Neuronal stem cell (in vitro differentiated cells): ENCODE data around the gene IL36RN.

Experiments used
- DNase-seq: peaks from one replicate; pipeline ENCODE4 v3.0.0-alpha.2; 2013; ENCODE audit warnings: low spot score
- H2AFZ ChIP-seq: one replicate; pipeline ENCODE4 v1.6.1; 2013; ENCODE audit warnings: mild to moderate bottlenecking, low read length, inconsistent platforms
- H2AK5ac ChIP-seq: 2 replicates; pipeline ENCODE4 v1.6.1; 2013; ENCODE audit warnings: low read depth, mild to moderate bottlenecking, inconsistent platforms, low read length, moderate library complexity, mixed read lengths
- H2BK120ac ChIP-seq: 2 replicates; pipeline ENCODE4 v1.6.1; 2013; ENCODE audit warnings: low read depth, mild to moderate bottlenecking, inconsistent platforms, low read length, moderate library complexity, mixed read lengths
- H2BK12ac ChIP-seq: one replicate; pipeline ENCODE4 v1.6.1; 2013; ENCODE audit warnings: low read length, inconsistent platforms
- H2BK15ac ChIP-seq: 2 replicates; pipeline ENCODE4 v1.6.1; 2013; ENCODE audit warnings: mild to moderate bottlenecking, low read length, inconsistent platforms, mixed read lengths
- H2BK5ac ChIP-seq: one replicate; pipeline ENCODE4 v1.6.1; 2013; ENCODE audit warnings: inconsistent platforms, mild to moderate bottlenecking, low read length, moderate library complexity
- H3K14ac ChIP-seq: one replicate; pipeline ENCODE4 v1.6.1; 2013; ENCODE audit warnings: low read length, inconsistent platforms
- H3K18ac ChIP-seq: 2 replicates; pipeline ENCODE4 v1.6.1; 2013; ENCODE audit warnings: low read length, inconsistent platforms
- H3K23ac ChIP-seq: 2 replicates; pipeline ENCODE4 v1.6.1; 2013; ENCODE audit warnings: low read depth, mild to moderate bottlenecking, mixed read lengths, low read length, inconsistent platforms; ENCODE audit not compliant: poor library complexity
- H3K27ac ChIP-seq: replicated peaks from 3 replicates; pipeline ENCODE4 v1.5.1; 2013; ENCODE audit warnings: low read length, inconsistent platforms
- H3K27me3 ChIP-seq, 3 experiments: 2 replicates each; pipeline ENCODE4 v1.6.1; 2013; ENCODE audit warnings: low read length in 3 of 3, mild to moderate bottlenecking in 2 of 3, inconsistent platforms in 1 of 3, low read depth in 1 of 3, mixed read lengths in 1 of 3, moderate library complexity in 1 of 3; ENCODE audit not compliant: control insufficient read depth in 3 of 3, insufficient read depth in 3 of 3
- H3K36me3 ChIP-seq, 2 donors: replicated peaks in 1 of 2; 2 replicates each; pipeline ENCODE4 v1.6.1; 2013; ENCODE audit warnings: low read length in 2 of 2; ENCODE audit not compliant: control insufficient read depth in 2 of 2, insufficient read depth in 2 of 2
- H3K4ac ChIP-seq: 2 replicates; pipeline ENCODE4 v1.6.1; 2013; ENCODE audit warnings: inconsistent platforms, mild to moderate bottlenecking, low read length, moderate library complexity
- H3K4me1 ChIP-seq, 2 donors: 1 replicate in 1 of 2; 2 replicates in 1 of 2; pipeline ENCODE4 v1.6.1; 2013; ENCODE audit warnings: low read length in 2 of 2, low read depth in 1 of 2; ENCODE audit not compliant: control insufficient read depth in 2 of 2, insufficient read depth in 1 of 2
- H3K4me2 ChIP-seq: one replicate; pipeline ENCODE4 v1.6.1; 2013; ENCODE audit warnings: mild to moderate bottlenecking, low read length, inconsistent platforms; ENCODE audit not compliant: insufficient read depth, poor library complexity, severe bottlenecking
- H3K4me3 ChIP-seq, 2 donors: 2 replicates each; pipeline ENCODE4 v1.5.1; 2013; ENCODE audit warnings: low read length in 2 of 2, mild to moderate bottlenecking in 2 of 2, inconsistent platforms in 1 of 2, moderate library complexity in 1 of 2
- H3K79me1 ChIP-seq: one replicate; pipeline ENCODE4 v1.6.1; 2013; ENCODE audit warnings: low read depth, mild to moderate bottlenecking, inconsistent platforms, low read length, moderate library complexity
- H3K9ac ChIP-seq: one replicate; pipeline ENCODE4 v1.6.1; 2013; ENCODE audit warnings: mild to moderate bottlenecking, low read depth, low read length, inconsistent platforms; ENCODE audit not compliant: poor library complexity
- H3K9me3 ChIP-seq, 2 donors: replicated peaks in 1 of 2; 2 replicates each; pipeline versions ENCODE3 to v1.6.1; 2013; ENCODE audit warnings: low read length in 2 of 2, mild to moderate bottlenecking in 2 of 2, inconsistent platforms in 1 of 2, low read depth in 1 of 2, mixed read lengths in 1 of 2, moderate library complexity in 1 of 2; ENCODE audit not compliant: control insufficient read depth in 2 of 2, insufficient read depth in 1 of 2
- H4K8ac ChIP-seq: one replicate; pipeline ENCODE4 v1.6.1; 2013; ENCODE audit warnings: low read depth, mild to moderate bottlenecking, inconsistent platforms, low read length, moderate library complexity
- H4K91ac ChIP-seq: one replicate; pipeline ENCODE4 v1.6.1; 2013; ENCODE audit warnings: low read length, low read depth, mild to moderate bottlenecking, inconsistent platforms; ENCODE audit not compliant: poor library complexity
- WGBS, 2 donors: extraction: QIAGEN DNeasy Blood & Tissue Kit; methylation state at CpG; one replicate each; pipeline ENCODE4 v1.1.7; 2013; ENCODE audit warnings: missing lambda C conversion rate in 2 of 2, mixed read lengths in 1 of 2; ENCODE audit not compliant: insufficient read length in 2 of 2, insufficient replicate concordance in 1 of 2; ENCODE audit errors: extremely low coverage in 2 of 2; 5-methylcytosine and 5-hydroxymethylcytosine counted together

The IL36RN gene

DNA sequence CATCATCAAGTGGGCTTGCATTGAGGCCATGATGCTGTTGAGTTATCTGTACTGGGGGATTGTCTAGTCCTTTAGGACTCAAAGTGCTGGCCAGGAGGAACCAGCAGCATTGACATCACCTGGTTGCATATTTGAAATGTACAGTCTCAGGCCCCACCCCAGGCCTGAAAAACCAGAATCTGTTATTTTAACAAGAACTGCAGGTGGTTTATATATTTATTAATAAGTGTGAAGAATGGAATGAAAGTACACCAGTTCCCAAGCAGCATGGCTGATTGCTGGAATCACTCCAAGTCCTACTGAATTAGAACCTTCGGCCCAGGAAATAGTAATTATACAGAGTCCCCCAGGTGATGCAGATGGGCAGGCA lies 11.6 kb downstream of the IL36RN start:
- Histone ChIP-seq H2BK120ac (no peak overlapping the region), H3K9me3 (no peaks in the 10 kb centered on the region), H3K27ac (no peak overlapping the region), H2AFZ (no peak overlapping the region), H3K36me3 (no peaks in the 10 kb centered on the region), H3K4me3 (no peak overlapping the region), H4K91ac (no peak overlapping the region), H2BK5ac (no peak overlapping the region), H3K18ac (no peak overlapping the region), H3K4me2 (no peak overlapping the region), H3K23ac (no peak overlapping the region), H2AK5ac (no peak overlapping the region), H4K8ac (no peak overlapping the region), H3K4ac (no peak overlapping the region), H3K9ac (no peak overlapping the region), H3K79me1 (no peaks in the 10 kb centered on the region), H3K14ac (no peak overlapping the region), H3K4me1 (no peaks in the 10 kb centered on the region), H3K27me3 (peaks cover 0 to 31% (median 0%) of the 10 kb centered on the region in 3 experiments), H2BK12ac (no peak overlapping the region), H2BK15ac (no peak overlapping the region)
- no CpG with 5 or more reads among the region's 1 CpG for WGBS, 2 donors
- no peak for DNase-seq

DNA sequence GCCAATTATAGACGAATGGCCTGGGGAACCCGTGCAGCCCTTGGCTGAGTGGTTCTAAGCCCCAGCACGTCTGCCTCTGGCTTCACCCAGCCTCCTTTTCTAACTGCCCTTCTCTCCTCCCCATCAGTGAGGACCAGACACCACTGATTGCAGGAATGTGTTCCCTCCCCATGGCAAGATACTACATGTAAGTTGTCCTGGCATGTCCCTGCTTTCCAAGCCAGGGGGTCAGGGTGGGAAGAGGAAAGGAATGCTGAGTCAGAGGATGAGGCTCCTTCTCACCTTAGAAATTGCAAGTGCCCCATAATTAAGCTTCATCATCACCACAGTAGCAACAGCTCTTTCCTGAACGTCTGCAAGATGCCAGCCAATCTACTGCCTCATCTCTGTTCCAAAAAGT lies 13.6 kb downstream of the IL36RN start:
- Histone ChIP-seq H3K14ac (no peak overlapping the region), H3K4me1 (no peaks in the 10 kb centered on the region), H3K27ac (no peak overlapping the region), H2BK12ac (no peak overlapping the region), H3K18ac (no peak overlapping the region), H2AK5ac (no peak overlapping the region), H4K91ac (no peak overlapping the region), H3K4me2 (no peak overlapping the region), H4K8ac (no peak overlapping the region), H2BK120ac (no peak overlapping the region), H2AFZ (no peak overlapping the region), H3K9ac (no peak overlapping the region), H3K23ac (no peak overlapping the region), H3K79me1 (no peaks in the 10 kb centered on the region), H3K4ac (no peak overlapping the region), H2BK5ac (no peak overlapping the region), H3K9me3 (no peaks in the 10 kb centered on the region), H2BK15ac (no peak overlapping the region), H3K27me3 (peaks cover 0 to 36% (median 0%) of the 10 kb centered on the region in 3 experiments), H3K36me3 (no peaks in the 10 kb centered on the region), H3K4me3 (no peak overlapping the region)
- no peak for DNase-seq
- no CpG with 5 or more reads among the region's 4 CpGs for WGBS, 2 donors

DNA sequence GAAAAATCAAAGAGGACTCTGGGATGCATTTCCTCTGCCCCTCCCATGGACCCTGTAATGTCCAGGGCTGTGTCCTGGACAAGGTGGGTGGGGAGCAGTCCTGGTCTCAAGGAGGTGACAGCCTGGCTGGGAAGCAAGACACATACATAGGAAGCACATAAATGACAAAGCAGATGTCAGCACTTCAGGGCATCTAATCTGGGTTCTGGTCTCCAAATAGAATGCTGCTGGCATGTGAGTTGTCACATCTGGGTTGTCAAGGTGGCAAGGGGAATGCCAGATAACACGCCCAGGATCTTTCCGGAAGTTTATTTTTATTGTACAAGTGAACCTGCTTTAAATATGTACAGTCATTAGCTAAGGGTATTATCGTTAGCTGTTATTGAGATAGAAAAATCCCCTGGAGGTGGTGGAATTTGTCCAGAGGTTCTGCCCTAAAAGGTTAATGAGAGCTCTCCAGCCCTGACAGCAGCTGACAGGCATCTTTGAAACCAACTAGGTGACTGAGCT lies 14.4 kb downstream of the IL36RN start:
- Histone ChIP-seq H3K27ac (no peak overlapping the region), H3K4ac (no peak overlapping the region), H3K18ac (no peak overlapping the region), H4K8ac (no peak overlapping the region), H3K9me3 (no peaks in the 10 kb centered on the region), H3K36me3 (no peaks in the 10 kb centered on the region), H3K14ac (no peak overlapping the region), H3K4me2 (no peak overlapping the region), H3K23ac (no peak overlapping the region), H3K4me1 (peaks cover 0 to 3% of the 10 kb centered on the region in 2 donors), H3K27me3 (peaks cover 0 to 36% (median 0%) of the 10 kb centered on the region in 3 experiments), H2AK5ac (peak overlapping the region; percentile 42), H4K91ac (no peak overlapping the region), H3K4me3 (no peak overlapping the region), H2BK15ac (no peak overlapping the region), H2BK5ac (no peak overlapping the region), H2BK120ac (no peak overlapping the region), H2AFZ (no peak overlapping the region), H3K9ac (no peak overlapping the region), H3K79me1 (no peaks in the 10 kb centered on the region), H2BK12ac (no peak overlapping the region)
- WGBS, 2 donors = no CpG with 5 or more reads among the region's 3 CpGs
- no peak for DNase-seq

DNA sequence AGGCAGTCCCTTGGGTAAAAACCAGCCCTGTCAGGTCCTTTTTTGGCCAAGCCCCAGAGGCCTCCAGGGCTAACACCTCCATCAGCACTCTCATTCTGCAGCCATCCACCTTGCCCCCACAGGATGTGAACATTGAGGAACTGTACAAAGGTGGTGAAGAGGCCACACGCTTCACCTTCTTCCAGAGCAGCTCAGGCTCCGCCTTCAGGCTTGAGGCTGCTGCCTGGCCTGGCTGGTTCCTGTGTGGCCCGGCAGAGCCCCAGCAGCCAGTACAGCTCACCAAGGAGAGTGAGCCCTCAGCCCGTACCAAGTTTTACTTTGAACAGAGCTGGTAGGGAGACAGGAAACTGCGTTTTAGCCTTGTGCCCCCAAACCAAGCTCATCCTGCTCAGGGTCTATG lies 16.0 kb downstream of the IL36RN start:
- Histone ChIP-seq H3K79me1 (no peaks in the 10 kb centered on the region), H3K9ac (no peak overlapping the region), H3K4me2 (no peak overlapping the region), H3K4me3 (no peak overlapping the region), H3K9me3 (no peaks in the 10 kb centered on the region), H2BK5ac (no peak overlapping the region), H3K14ac (no peak overlapping the region), H3K18ac (no peak overlapping the region), H3K4ac (no peak overlapping the region), H2BK120ac (no peak overlapping the region), H4K91ac (no peak overlapping the region), H3K23ac (no peak overlapping the region), H3K27me3 (peaks cover 0 to 31% (median 0%) of the 10 kb centered on the region in 3 experiments), H4K8ac (no peak overlapping the region), H2AK5ac (no peak overlapping the region), H3K36me3 (no peaks in the 10 kb centered on the region), H2AFZ (no peak overlapping the region), H3K4me1 (peaks cover 0 to 3% of the 10 kb centered on the region in 2 donors), H2BK15ac (no peak overlapping the region), H3K27ac (no peak overlapping the region), H2BK12ac (no peak overlapping the region)
- WGBS, 2 donors = no CpG with 5 or more reads among the region's 5 CpGs
- DNase-seq = no peak
